CD1c-positive myeloid dendritic cell (primary cell): Measurements from ENCODE around the gene MIEF1.
"Not testable (repeated sequence)": the region's sequence is repeated elsewhere in the genome, so short reads cannot be mapped to it uniquely, and the experiment has no call there.

Source experiments
- DNase-seq: peaks from one replicate; pipeline ENCODE4 v3.0.0-alpha.2; 2016; ENCODE audit errors: extremely low spot score

MIEF1 gene

GRCh38 chr22:39512026-39512425, 9.9 kb downstream of the MIEF1 start:
- DNase-seq: no peak

DNA sequence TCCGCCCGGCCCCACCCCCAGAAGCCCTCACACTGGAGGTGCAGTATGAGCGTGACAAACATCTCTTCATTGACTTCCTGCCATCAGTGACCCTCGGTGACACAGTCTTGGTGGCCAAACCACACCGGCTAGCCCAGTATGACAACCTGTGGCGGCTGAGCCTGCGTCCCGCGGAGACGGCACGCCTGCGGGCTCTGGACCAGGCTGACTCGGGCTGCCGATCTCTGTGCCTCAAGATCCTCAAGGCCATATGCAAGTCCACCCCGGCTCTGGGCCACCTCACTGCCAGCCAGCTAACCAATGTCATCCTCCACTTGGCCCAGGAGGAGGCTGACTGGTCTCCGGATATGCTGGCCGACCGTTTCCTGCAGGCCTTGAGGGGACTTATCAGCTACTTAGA, 11.7 kb downstream of the MIEF1 start:
- DNase-seq: no peak

DNA sequence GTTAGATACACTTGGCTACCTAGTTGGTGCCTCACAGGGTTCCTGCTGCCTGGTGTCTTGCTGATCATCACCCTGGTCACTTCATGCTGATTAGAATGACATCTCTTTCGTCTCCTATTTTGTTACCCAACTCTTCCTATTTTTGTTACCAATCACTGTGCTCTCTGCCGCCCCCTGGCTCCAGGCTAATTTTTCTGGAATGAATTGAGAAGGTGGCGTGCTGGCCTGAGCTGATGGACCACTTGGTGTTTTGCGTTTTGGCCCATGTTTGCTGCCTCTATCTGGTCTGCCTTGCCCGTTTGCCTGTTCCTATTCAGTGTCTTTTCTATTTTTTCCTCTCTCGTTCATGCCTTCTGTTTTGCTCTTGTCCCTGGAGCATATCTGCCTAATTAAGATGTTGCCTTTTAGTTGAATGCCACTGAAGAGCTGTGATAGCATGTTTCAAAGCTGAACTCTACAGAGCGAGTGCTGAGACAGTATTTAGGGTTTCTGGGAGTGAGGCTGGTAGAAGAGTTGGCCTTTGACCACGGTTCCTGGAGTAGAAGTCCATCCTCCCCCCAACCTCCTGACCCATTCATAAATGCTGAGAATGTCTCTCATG, 12.4 kb downstream of the MIEF1 start:
- DNase-seq: peak; percentile 67

DNA sequence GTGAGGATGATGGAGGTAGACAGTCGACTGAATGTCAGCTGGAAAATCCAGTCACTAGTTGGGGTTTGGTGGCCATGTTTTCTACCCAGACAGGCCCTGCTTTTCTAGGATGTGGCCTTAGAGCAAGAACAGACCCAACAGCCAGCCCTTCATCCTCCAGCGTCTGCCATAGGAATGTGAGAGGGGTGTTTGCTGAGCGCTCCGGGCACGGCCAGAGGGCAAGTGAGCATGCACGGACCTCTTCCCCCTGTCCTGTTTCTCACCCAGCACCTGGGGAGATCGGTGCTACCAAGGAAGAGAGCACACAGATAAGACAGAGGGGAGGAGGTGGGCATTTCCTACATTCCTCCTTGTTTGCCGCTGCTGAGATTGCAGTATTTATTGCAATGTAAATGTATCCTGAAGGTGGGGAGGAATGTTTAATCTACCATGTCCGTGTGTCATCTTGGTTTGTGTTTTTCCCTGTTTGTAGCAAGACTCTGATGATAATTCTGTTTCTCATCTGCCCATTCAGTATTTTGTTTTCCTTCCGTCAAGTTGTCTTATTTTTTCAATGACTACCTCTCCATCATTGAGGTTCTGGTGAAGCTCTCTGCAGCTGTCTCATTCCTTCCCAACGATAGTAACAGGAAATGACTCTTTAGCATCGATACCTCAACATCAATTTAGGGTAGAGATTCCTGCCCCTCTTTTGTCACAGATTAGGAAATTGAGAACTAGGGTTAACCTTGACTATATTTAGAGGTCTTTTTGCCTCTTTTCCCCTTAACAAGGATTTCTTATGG, 13.4 kb downstream of the MIEF1 start:
- no peak for DNase-seq

- DNase-seq: no peak
These were observed 15.4 kb downstream of the MIEF1 start for GRCh38 chr22:39517470-39517869.

DNA sequence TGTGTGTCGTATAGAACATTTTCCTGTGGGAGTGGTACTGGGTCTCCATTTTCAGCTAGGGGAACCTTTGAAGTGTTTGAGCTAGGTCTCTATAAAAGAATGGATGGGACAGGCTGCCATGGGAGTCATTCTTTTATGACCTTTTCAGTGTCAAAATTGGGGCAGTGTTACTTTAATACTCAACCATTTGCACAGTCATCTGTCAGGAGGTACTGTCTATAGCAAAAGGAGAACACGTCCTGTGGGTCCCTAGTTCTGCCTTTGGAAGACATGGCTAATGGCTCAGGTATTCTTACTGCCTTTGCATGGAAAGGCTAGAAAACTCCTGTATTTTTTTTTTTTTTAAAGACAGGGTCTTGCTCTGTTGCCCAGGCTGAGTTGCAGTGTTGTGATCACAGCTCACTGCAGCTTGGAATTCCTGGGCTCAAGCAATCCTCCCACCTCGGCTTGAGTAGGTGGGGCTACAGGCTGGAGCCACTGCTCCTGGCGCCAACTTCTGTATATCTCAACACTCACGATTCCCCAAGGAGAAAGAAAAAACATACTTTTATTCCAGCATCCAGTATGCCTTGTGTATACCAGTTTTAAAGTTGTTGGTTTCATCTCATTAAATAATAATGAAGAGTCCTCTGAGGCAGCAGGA, 16.2 kb downstream of the MIEF1 start:
- DNase-seq: peak; percentile 32

- peak; percentile 35 for DNase-seq
These were observed 17.0 kb downstream of the MIEF1 start for GRCh38 chr22:39518996-39519680.

DNA sequence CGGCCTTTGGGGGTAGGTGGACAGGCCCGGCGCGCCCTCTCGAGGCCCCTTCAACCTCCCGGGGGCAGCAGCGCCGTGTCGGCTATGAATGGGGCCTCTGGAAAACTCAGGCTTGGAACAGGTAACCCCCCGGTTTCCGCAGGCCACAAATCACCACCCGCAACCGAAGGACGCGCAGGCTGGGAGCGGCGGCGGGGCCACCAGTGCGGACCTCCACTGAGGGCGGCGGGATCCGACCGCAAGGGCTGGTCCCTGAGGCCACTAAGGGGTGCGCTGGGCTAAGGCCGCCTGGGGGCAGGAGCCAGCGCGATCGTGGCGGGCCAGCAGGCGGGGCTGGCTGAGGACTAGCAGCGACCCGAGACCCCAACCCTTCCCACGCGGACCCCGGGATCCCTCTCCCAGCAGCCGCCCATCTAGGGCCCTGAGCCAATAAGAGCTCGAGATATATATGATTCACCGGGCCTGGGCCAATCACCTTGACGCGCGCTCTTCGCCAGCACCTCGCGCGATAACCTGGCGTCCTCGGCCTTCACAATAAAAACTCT, 17.7 kb downstream of the MIEF1 start:
- DNase-seq: peak; percentile 99

DNA sequence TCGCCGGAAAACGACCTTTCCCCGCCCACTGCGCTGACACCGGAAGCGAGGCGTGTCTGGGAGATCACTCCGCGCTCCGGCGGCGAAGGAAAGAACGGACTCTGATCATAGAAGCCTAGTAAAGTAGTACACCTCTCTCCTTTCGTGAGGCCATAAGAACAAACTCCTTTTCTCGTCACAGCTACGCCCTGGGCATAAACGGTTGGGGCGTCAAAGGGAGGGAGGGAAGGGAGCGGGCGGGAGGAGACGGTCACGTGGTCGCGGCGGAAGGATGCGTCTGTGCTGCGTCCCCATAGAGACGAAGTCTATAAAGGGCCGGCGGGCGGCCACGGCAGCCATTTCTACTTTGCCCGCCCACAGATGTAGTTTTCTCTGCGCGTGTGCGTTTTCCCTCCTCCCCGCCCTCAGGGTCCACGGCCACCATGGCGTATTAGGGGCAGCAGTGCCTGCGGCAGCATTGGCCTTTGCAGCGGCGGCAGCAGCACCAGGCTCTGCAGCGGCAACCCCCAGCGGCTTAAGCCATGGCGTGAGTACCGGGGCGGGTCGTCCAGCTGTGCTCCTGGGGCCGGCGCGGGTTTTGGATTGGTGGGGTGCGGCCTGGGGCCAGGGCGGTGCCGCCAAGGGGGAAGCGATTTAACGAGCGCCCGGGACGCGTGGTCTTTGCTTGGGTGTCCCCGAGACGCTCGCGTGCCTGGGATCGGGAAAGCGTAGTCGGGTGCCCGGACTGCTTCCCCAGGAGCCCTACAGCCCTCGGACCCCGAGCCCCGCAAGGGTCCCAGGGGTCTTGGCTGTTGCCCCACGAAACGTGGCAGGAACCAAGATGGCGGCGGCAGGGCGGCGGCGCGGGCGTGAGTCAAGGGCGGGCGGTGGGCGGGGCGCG, 18.4 kb downstream of the MIEF1 start, which contains the start of gene ATF4:
Gene ATF4, plus strand, starts transcription at position 337 of the 880 bp plus-strand sequence. CDS start 884 bp downstream, outside the sequence.
- peak; percentile 95 for DNase-seq

DNA sequence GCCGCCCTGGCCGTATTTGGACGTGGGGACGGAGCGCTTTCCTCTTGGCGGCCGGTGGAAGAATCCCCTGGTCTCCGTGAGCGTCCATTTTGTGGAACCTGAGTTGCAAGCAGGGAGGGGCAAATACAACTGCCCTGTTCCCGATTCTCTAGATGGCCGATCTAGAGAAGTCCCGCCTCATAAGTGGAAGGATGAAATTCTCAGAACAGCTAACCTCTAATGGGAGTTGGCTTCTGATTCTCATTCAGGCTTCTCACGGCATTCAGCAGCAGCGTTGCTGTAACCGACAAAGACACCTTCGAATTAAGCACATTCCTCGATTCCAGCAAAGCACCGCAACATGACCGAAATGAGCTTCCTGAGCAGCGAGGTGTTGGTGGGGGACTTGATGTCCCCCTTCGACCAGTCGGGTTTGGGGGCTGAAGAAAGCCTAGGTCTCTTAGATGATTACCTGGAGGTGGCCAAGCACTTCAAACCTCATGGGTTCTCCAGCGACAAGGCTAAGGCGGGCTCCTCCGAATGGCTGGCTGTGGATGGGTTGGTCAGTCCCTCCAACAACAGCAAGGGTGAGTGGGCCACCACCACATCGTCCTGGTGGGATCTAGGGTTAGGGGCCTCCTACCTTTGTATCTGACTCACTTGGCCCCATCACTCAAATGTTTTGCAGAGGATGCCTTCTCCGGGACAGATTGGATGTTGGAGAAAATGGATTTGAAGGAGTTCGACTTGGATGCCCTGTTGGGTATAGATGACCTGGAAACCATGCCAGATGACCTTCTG, 19.2 kb downstream of the MIEF1 start:
- DNase-seq: peak; percentile 93

DNA sequence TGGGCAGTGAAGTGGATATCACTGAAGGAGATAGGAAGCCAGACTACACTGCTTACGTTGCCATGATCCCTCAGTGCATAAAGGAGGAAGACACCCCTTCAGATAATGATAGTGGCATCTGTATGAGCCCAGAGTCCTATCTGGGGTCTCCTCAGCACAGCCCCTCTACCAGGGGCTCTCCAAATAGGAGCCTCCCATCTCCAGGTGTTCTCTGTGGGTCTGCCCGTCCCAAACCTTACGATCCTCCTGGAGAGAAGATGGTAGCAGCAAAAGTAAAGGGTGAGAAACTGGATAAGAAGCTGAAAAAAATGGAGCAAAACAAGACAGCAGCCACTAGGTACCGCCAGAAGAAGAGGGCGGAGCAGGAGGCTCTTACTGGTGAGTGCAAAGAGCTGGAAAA, 20.0 kb downstream of the MIEF1 start:
- not testable (repeated sequence) for DNase-seq

DNA sequence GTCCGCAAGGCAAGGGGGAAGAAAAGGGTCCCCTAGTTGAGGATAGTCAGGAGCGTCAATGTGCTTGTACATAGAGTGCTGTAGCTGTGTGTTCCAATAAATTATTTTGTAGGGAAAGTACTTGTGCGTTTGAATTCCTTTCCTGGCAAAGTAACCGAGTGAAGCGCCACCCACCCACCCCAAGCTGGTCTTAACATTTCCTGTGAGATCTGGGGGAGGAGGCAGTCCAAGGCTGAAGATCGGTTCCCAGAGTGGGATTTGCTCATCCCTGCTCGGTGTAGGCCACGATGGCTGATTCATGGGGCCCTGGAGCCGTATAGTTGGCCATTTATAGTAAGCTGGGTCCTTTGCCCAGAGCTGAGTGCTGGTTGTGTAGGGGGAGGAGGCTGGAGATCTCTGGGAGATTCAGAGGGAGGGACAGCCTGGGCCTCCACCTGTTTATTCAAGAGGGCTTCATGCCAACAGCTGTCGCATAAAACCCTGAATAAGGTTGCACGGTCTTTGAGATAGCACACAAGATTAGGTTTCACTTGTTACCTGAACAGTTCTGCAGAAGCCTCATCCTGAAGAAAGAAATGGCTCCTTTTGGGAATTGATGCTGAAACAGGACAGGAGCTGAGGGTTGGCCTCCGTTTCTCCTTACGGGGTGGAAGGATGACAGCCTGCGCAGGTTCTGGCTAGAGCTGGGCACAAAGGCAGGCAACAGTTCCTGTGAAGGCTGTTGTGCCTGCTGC, 20.6 kb downstream of the MIEF1 start:
- no peak for DNase-seq

- no peak for DNase-seq
These were observed 22.1 kb downstream of the MIEF1 start for GRCh38 chr22:39524089-39524752.

GRCh38 chr22:39524753-39525657, 22.9 kb downstream of the MIEF1 start:
- DNase-seq: no peak

- no peak for DNase-seq
These were observed 23.5 kb downstream of the MIEF1 start for GRCh38 chr22:39525658-39525975.

- DNase-seq: peak; percentile 55
These were observed 24.7 kb downstream of the MIEF1 start for GRCh38 chr22:39526736-39527171.

GRCh38 chr22:39527481-39527961, 25.4 kb downstream of the MIEF1 start:
- DNase-seq: no peak
